LNCaP clone FGC (cell line): Measurements from ENCODE around the gene OXT.

Experiments
- DNase-seq: peaks from one replicate; pipeline ENCODE4 v3.0.0-alpha.2; 2011; ENCODE audit warnings: low read depth
- H3K4me3 ChIP-seq: 2 replicates; pipeline ENCODE4 v1.5.1; 2011; ENCODE audit warnings: mild to moderate bottlenecking, low read depth, low read length, control low read depth
- TF ChIP-seq, protein P1 (sequence below): IDR thresholded peaks from 2 replicates; pipeline ENCODE4 v1.5.1; 2012; ENCODE audit warnings: mild to moderate bottlenecking; ENCODE audit not compliant: control insufficient read depth, insufficient read depth; ENCODE audit errors: extremely low read depth

OXT gene

GRCh38 chr20:3093861-3094361 is 22.5 kb downstream of the OXT start:
- no peak for DNase-seq
- no peak overlapping the region for H3K4me3 ChIP-seq
- TF ChIP-seq, protein P1, sequence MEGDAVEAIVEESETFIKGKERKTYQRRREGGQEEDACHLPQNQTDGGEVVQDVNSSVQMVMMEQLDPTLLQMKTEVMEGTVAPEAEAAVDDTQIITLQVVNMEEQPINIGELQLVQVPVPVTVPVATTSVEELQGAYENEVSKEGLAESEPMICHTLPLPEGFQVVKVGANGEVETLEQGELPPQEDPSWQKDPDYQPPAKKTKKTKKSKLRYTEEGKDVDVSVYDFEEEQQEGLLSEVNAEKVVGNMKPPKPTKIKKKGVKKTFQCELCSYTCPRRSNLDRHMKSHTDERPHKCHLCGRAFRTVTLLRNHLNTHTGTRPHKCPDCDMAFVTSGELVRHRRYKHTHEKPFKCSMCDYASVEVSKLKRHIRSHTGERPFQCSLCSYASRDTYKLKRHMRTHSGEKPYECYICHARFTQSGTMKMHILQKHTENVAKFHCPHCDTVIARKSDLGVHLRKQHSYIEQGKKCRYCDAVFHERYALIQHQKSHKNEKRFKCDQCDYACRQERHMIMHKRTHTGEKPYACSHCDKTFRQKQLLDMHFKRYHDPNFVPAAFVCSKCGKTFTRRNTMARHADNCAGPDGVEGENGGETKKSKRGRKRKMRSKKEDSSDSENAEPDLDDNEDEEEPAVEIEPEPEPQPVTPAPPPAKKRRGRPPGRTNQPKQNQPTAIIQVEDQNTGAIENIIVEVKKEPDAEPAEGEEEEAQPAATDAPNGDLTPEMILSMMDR = no peak

GRCh38 chr20:3094848-3095629 is 23.6 kb downstream of the OXT start:
- TF ChIP-seq, protein P1 = no peak
- DNase-seq = no peak
- no peak overlapping the region for H3K4me3 ChIP-seq

DNA sequence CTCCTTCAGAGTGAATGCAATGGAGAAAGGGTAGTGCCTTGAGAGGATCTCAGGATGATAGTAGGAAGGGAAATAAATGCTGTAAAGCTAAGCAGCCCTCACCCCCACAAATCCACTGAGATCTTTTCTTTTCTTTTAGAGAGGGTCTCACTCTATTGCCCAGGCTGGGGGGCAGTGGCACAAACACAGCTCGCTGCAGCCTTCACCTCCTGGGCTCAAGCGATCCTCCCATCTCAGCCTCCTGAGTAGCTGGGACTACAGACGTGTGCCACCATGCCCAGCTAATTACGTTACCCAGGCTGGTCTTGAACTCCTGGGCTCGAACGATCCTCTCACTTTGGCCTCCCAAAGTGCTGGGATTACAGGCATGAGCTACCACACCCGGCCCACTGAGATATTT is 29.1 kb downstream of the OXT start:
- H3K4me3 ChIP-seq = no peak overlapping the region
- TF ChIP-seq, protein P1 = no peak
- no peak for DNase-seq

- TF ChIP-seq, protein P1 = no peak
- DNase-seq = no peak
- H3K4me3 ChIP-seq = no peak overlapping the region
Measured at GRCh38 chr20:3101251-3101650, 29.8 kb downstream of the OXT start.

- H3K4me3 ChIP-seq = no peak overlapping the region
- TF ChIP-seq, protein P1 = no peak
- no peak for DNase-seq
Measured at GRCh38 chr20:3101737-3102574, 30.5 kb downstream of the OXT start.

GRCh38 chr20:3102575-3103368 is 31.4 kb downstream of the OXT start:
- H3K4me3 ChIP-seq = no peak overlapping the region
- TF ChIP-seq, protein P1 = no peak
- DNase-seq = no peak
